KG1 (cell line): Measurements from ENCODE around the gene KCNJ2.

Source experiments
- DNase-seq: peaks from one replicate; lab custom pipeline; 2025; lab: John Stamatoyannopoulos, UW

Gene KCNJ2

DNA sequence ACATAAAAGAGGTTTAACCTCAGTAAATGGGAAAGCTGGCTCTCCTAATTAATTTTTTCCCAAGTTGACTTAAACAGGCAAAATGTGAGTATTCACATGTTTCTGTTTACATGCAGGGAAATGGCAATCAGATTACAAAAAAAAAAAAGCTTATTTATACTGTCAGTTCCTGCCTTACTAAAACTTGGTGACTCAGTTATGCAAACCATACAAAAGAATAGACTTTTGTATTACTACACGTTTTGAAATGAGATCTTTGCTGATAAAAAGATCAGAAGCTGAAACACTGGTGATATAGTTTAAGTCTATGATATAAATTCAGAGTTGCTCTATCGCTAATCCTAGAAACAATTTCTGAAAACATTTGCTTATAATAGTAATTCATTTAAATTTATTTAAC lies 9.4 kb upstream of the KCNJ2 start:
- no peak for DNase-seq

DNA sequence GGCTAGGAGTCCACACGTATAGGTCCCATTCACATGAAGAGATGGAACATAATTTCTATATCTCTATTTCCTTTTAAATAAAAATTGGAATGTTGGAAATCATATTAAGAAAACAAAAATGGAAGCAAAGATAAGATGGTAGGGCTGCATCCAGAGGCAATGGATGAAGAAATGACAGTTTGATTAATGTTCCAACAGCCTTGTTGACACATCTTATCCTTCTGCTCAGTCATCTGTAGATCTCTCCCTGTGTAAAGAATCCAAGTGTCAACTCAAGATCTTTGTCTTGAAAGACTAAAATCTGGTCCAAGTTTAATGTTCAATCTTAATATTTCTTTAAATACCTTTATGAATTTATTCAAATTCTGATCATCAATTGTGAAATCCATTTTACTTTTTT lies 7.8 kb upstream of the KCNJ2 start:
- no peak for DNase-seq

DNA sequence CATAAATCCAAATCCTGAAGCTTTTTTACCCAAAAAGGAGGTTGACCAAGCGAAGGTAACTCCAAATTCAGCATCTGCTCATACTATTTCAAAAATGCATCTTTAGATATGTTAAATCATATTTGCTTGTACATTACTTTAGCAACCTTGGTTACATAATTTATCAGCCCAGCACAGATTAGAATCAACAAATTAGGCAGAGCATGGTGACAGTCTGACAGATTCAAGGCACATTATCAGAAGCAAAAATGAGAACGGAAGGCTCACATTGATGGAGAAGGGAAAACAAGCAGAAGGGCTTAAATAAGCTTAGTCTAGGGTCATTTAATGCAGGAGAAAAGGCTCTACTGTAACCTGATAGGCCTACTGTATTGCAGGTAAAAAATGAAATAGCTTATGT lies 3.9 kb upstream of the KCNJ2 start:
- DNase-seq: no peak

DNA sequence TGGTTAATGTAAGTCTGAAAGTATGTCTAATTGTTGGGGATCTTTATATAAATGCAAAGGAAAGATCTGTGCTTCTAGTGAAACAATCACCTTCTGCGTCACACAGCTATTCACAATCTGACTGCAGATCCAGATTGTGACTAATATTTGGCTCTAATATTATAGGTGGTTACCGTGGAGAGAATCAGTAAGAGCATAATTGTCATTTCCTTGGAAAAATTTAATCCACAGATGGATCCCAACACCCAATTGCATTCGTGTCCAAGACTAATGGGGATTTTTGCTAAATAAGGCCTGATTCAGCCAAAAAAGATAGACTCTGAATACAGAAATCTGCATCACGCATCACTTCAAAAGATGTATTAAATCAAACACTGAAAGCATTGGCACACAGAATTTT lies 2.7 kb upstream of the KCNJ2 start:
- DNase-seq: no peak

DNA sequence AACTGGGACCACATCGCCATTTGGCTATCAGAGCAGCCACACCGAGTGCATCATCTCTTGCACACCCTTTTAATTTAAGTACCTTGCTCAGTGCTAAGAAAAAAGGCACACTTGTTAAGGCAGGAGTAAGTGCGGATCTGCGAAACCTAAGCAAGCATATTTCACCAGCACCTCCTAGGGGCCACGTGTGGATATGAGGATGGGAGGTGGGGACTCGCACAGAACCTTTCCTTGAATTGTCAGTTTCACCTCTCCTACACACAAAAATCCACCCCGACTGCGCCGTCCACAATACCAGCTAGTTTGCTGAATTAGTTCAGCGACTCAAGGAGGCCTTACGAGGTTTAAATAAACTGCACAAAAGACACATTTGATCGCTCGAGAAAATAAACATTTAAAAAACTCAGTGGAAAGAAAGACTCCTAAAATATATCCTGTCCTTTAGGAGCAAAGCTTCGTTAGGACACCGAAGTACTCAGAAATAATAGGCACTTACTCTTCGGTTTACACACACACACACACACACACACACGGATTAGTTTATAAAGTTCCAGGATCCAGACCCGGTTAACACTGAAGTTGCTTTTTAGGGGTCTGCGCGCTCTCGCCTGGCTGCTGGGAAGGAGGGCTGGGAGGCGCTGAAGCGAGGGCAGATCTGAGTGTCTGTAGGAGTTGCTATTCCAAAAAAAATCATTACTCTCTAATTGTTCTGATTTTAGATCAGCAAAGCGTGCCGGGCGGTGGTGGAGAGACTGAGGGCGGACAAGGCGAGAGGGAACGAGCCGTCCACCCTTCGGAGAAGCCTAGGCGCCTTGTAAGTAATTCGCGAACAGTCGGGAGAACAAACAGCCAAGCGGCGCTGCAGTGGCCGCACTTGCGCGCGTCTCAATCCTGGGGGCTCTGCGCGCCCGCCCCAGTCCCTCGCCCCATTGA lies 1.0 kb upstream of the KCNJ2 start:
- DNase-seq: no peak

DNA sequence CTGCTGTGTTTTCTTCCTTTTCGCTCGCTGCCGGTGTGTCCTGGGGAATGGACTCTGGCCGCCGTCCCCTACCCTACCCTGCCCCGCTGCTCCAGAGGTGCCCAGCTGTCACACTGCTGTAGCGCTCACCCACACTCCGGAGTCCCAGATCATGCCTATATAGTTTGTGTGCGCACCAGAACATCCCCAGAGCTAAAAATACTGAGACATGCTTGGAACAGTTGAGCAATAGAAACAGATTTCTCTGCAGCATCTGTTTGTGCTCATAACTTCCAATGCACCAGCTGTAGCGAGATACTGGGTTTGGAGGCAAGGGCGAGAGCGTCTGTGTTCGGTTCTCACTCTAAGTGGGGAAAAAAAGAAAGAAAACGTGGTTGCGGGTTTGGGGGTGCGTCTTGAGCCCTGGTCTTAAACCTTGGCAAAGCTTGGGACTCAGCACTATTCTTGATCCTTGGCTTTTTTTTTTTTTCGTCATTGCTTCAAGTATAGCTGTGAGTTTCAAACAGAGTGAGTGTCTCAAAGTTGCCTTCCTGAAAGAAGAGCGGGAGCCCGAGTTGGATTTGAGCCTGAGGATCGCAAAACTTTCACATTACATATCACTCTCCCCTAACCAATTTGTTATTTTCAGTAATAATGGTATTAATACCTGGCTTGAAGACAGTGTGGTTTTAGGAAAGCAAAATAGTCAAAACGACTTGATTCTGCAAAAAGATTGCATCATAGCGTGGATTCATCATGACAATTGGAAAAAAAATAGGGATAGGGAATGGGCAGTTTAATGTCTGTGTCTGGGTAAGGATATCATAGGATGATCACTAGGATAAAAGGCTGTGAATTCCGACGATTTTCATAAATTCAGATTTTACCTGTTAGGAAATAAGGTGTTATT lies 621 bp downstream of the KCNJ2 start:
- no peak for DNase-seq

DNA sequence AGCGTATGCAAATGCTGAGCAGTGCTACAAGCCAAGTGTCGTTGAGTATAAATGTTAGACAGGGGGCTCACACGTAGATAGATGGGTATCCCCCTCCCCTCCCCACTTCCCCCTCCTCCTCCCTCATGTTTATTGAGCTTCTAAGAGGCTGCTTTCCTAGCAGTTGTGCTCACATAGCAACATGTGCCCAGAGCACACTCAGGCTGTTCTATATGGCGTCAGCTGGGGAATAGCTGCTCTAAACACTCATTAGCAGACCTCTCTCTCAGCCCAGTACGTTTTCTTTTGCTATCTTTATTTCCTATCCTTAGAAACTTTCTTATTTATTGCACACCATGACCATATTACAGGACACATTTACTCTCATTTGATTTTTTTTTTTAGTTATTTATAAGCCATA lies 1.8 kb downstream of the KCNJ2 start:
- DNase-seq: no peak

DNA sequence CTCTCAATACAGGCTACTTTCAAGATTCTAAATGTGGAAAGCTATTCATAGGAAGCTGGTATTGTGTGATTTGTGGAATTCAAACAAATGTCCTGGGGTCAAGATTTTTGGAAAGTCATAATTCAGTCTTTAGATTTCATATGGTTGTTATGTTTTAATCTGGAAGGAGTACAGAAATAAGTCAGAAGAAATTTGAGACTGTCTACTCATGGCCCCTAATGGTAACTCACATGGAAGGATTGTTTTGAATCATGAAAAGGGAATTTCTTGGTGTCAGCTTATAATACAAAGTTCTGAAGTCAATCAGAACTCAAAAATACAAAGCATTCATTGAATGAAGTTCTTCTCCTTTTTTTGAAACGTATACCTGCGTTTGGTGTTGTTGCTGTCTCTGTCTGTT lies 3.1 kb downstream of the KCNJ2 start:
- no peak for DNase-seq

DNA sequence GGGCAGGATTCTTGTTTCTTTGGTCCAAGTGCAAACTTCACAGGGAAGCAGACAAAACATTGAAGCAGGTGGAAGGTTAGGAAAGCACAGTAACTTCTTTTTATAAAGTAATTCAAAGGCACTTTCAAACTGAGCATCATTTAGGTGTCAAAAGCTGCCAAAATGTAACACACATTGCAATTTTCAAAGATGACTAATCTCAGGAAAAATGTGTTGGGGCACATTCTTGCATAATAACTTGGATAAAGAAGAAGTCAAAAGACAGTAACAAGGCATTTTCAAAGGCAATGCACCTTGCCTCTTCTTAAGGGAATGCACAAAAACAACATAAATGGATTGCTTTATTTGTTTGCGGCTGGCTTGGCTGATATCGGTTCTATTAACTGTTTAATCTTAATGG lies 3.6 kb downstream of the KCNJ2 start:
- no peak for DNase-seq

DNA sequence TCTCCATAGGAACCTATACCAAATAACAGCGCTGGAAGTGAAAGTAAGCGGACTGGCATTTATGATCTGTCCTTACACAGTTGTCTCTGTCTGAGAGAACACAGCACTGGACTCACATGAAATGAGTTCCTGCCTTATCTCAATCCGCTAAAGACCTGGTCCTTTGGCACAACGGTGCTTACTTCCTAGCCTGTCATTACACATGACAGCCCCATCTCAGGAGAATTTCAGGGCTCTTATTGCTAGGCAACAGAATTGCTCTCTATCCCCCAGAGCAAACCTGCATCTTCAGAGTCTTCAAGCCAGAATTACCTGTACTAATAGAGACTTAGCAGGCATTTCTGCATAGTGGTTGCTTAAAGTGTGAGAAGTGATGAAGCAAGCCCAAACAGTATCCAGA lies 4.3 kb downstream of the KCNJ2 start:
- no peak for DNase-seq

DNA sequence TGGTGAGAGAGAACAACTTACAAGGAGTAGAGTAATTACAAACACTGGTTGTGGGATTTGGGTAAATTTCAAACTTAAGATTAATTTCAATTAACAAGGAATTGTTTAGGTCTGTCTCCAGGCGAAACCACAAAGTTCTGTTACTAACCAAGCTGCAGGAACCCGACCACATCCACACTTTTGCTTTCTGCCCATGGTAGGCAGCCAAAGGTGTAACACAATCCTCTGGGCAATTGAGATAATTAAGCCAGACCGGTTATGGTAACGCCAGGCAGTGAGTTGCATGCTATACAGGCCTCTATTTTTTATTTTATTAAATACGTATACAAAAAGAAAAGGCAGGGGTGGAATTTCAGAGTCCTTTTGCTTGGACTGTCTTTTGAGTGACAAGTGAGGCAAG lies 12.0 kb downstream of the KCNJ2 start:
- no peak for DNase-seq

DNA sequence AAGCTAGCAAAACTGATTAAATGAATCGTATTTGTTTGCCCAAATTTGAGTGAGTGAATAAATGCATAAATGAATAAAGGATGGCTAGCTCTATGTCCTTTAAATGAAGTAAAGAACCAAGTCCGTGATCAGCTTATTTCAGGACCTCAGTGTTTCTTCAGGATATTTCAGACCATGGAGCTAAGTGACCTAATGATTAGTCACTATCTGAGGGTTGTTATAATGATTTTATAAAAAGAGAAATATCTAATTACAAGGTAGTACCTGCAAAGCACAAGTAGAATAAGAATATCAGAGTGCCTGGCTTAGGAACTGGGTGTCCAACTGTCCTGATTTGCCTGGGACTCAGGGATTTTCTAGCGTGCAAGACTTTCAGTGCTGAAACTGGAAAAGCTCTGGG lies 12.5 kb downstream of the KCNJ2 start:
- no peak for DNase-seq

DNA sequence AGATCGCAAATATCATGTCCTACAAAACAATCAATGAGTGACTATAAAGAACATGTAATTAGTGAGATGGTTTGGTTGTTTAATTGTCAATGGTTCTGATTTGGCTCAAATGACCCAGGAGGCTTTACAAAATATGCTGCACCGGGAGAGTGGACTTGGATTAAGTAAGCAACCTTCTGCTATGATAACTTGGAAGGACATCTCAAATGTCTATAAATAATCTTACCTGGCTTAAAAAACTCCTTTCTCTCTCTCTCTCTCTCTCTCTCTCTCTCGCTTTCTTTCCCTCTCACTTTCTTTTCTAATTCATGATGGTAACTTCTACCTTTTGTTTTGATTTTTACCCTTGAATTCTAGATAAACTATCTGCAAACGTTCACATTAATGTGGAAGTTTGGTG lies 14.2 kb downstream of the KCNJ2 start:
- no peak for DNase-seq

DNA sequence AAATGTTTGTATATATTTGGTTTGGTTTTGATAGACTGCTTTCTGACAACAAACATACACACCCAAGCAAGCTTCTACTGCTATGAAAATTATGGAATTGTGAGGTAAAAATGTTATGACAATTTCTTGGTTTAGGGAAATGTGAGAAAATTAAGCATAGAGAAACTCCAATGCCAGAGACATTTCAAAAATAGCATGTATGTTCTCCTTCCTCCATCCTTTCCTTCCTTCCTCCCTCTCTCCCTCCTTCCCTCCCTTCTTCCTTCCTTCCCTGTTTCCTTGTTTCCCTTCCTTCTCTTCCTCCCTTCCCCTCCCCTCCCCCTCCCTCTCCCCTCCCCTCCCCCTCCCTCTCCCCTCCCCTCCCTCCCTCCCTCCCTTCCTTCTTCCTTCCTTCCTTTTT lies 14.9 kb downstream of the KCNJ2 start:
- DNase-seq: no peak

DNA sequence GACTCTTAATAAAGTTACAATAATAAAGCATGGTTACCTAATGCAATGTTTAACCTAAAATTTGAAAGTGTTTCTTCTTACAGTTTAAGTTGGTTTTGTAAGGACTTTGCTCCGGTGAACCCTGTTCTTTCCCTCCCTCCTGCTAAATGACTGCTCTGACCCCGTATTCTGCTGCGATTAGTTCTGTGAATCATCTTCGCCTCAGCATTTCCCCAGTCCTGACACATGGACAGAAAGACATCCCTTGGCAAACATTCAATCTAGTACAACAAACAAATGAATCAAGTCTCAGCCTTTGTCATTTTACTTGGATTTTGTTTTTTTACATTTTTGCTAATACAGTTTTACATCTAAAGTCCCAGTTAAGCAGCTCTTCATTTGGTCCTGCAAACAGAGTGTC lies 15.4 kb downstream of the KCNJ2 start:
- DNase-seq: no peak

DNA sequence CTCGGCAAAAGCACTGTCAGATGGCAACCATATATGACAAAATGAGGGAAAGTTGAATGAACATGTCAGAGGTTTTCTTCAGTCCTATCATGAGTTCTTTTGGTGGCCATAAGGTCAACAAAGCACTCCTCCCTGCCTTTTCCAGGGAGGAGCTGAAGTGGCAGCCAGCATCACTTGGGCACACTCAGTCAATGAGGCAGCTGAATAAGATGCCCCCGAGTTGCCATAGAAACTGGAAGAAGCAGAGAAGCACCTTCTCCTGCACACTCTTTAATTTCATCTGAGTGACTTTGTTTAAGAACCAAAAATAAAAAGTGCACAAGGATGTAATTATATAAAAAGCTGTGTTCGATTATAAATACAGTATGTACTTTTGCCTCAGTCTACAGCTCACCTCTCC lies 16.0 kb downstream of the KCNJ2 start:
- DNase-seq: no peak

DNA sequence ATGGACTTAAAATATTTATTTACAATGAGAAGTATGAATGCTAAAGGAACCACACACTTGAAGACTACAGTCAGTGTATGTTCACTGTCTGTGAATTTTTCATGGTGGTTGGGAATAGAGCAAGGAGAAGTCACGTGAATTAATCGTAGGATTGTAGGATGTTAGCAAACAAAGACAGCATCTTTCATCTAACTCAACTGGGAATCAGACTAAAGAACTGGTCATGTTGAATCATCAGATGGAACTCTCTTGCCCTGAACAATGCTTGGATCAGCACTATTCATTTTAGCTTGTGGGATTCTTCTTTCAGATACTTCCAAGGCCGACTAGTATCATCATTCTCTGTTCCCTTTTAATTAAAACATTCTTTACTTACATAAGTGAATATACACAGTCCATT lies 18.1 kb downstream of the KCNJ2 start:
- no peak for DNase-seq

DNA sequence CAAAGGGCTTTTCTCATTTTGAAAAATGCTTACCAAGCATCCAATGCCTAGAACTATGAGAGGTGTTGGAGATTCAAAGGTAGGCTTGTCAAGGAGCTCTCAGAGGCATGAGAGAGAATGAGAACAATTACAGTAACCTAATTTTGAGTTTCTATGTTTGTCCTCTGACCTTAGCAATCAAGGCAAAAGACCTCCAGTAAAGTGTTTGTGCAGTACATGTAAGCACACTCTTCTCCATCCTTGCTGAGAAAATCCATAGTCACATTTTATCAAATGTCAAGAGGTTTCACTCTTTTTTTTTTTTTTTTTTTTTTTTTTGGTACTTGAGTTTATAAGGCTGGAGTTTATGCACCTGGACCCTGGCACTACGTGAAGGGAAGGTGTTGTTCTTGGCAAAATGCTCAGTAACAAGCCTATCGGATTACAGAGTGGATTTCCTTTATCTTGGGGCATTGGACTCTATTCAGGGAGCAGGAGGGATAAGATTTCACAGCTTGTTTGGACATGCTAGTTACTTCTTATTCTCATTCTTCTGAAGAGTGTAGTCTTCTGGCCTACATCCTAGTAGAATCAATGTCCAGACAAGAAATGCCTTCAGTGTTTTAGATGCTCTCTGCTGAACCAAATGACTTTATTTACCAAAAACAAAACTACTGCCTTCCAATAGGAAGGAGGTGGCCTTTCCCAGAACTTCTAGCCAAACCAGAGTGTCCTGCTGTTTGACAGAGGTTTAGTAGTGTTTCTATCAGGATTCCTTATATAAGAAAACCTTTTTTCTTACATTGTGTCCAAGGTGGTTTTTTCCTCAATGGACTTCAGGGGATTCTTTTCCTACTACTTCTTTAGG lies 21.9 kb downstream of the KCNJ2 start:
- DNase-seq: no peak

DNA sequence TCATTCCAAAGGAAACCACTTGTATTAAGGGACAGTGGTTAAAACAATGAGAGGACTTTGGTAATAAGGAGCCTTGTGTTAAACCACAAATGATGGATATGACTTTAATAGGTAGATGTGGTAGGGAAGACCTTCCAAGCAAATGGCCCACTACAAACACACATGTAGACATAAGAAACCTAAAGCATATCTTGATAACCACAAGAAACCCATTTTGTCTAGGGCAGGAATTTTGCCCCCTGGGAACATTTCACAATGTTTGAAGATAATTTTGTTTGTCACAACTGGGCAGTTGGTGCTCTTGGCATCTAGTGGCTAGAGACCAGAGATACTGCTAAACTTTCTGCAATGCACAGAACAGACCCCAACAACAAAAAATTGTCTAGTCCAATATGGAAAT lies 25.8 kb downstream of the KCNJ2 start:
- no peak for DNase-seq

DNA sequence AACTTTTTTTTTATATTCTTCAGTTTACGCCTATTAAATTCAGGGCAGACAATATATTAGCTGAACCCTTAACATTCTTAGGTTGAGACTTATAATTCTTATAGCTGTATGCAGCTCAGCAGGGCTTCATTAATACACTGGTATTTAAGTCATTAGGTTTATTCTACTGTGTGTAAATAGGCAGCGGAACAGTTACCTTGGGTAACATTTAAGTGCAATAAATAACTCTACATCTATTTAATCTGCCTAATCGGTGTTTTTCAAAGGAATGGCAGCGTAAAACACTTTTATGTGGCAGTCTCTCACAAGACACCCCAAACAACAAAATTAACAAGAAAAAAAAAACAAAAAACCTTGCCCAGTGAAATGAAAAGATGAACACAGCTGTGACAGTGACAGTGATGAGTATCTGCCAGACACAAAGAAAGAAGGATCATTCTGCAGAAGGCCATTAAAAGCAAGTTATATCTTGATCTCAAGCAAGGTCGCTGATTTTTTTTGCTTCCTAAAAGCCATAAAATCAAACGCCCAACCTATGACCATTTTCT lies 32.6 kb downstream of the KCNJ2 start:
- DNase-seq: no peak

DNA sequence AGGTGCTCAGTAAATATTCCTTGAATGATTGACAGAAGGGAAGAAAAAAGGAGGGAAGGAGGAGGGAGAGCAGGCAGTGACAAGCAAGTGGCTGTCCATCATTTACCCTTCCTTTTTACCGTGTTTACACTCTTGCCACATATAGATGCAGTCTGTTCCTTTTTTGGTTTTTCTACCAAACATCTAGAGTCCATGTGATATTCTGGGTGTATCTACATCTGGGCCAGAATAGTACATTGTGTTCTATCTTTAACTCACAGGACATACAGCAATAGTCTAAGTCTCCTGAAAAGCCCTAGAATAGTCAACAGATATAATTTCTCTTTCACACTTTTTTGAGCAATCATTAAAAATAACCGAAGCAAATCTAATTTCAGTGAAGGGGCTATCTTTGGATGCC lies 33.5 kb downstream of the KCNJ2 start:
- no peak for DNase-seq

DNA sequence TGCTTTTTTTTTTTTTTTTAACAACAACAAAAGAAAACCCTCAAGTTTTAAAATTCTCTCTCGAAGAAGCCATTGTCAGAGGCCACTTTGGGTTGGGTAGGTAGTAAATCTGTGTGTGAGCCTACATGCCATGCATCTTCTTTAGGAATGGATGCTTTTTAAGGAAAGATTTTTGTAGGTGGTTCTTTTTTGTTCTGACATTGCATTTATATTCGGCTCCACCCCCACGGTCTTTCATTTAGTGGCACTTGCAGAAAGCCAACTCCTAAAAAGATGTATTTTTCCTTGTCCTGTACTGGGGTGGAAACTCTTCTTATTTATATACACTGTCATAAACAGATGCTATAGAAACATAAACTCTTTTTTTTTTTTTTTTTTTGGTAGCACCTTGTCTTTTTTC lies 35.1 kb downstream of the KCNJ2 start:
- no peak for DNase-seq
